Ecto neural progenitor cell (in vitro differentiated cells): ENCODE data around the gene VTCN1.

ENCODE experiments used
- DNase-seq: peaks from one replicate; pipeline ENCODE4 v3.0.0-alpha.2; 2018; ENCODE audit warnings: low spot score

VTCN1 gene

DNA sequence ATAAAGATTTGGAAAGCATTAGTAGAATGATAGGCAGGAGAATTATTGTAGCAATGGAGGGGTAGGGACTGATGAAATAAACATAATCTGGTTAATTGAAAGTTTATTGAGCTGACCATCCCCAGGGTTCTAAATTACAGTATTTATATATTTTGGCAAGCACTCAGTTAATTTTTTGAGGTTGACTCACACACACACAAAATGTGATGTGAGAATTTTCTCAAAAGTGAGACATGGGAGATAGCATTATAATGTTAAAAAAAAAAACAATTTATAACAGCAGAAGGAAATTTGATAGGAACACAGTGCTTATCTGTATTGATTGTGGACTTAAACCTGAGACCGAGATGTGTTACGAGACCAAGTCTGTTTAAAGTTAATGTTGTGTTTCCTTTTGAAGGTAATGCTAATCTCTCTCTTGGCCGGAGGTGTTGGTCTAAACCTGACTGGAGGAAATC, 113.7 kb downstream of the VTCN1 start:
- DNase-seq: no peak

DNA sequence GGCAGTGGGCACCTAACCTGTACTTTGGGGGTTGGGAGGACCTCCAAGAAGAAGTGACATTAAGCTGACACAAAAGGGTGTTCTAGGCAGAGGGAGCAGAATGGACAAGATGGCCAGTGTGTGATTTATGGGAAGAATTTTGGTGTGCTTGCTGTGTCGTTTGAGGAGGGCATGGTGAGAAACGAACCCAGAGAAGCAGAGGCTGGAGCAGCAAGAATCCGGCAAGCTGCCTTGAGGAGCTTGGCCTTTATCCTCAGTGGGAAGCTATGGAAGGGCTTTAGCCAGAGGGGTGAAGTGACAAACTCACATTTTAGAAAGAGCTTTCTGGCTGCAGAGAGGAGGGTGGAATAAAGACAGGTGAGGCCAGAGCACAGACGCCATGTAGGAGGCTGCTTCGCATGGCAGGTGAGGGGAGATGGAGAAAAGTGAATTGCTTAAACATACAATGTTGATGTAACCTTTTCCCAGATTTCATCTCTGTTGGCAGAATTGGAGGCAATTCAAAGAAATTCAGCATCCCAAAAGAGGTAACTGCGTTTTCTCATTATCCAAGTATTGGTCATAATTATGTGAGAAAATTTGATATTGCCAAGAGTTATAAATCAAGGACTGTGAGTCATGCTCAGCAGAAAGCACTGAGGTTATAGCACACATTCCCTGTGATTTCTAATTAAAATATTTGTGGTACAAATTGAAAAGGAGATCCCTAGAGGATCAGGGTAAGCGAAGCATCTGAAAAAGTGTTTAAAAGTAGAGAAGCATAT, 115.7 kb downstream of the VTCN1 start:
- no peak for DNase-seq

DNA sequence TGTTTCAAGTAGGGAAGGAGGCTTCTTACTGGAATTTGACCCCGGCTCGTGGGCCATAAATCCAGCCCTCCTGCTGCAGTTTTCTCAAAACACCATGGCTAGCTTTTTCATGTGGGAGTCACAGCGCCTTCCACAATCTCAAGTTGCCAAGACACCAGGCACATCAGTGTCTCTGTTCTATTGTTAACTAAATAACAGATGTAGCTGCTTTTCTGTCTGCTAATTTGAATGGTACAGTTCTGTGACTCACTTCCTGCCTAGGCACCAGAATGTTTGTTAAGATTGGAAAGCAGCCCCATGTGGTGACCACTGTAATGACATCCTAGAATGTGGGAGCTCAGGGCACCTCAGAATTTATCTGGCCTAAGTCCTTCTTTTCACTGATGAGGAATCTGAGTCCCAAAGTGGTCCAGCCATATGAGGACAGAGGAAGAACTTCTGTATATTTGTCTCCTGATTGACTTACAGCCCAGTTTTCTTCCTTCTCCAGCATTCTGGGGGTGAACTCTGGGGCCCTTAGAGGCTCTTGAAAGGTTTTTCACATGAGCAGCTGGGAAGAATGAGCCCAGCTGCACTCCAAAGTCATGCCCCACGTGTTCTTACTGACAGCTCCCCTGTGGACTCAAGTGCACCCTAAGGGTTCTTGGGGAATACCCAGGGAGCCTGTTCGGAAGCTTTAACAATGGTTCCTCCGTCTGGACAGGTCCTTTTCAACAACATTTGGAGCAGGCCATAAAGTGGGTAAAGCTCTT, 116.7 kb downstream of the VTCN1 start:
- DNase-seq: no peak
